HG02885 (cell line): ENCODE results near the gene AUTS2.

Source experiments
- ATAC-seq: cut with Tn5 transposase; IDR thresholded peaks from one replicate; pipeline ENCODE4 v1.9.1; 2021; ENCODE audit warnings: mild to moderate bottlenecking; ENCODE audit not compliant: unreplicated experiment, poor library complexity

AUTS2 gene

DNA sequence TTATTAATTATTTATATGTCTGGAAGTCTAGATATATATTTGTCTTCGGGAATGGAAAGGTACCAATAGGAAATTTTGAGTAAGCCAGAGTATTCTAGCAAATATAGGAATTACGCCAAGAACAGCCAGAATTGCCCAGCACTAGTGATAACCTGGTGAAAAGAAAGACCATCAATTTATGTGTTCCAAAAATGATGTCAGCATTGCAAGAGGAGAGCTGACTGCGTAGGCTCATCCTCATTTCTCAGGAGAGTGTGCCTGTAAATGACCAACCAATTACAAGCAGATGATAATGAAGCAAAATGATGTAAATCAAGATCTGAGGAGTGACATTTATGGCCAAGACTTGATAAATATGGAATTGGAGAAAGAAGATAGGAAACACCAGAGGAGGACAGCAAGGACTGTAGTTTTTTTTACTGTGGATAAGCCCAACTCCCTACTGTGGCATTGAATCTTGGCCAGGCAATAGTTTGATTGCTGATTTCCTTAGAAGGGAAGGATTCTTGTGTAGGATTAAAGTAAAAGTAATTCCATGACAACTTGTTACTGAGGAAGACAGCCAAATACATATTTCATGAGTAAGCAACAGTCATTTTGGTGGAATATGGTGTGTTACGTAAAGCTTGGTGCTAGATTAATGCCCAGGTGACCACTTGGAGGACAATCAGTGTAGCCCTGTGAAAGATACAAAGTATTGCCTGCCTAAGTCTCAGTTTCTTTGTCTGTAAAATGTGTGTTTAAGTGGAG is 590.8 kb downstream of the AUTS2 start:
- ATAC-seq: no peak

- no peak for ATAC-seq
Observed at GRCh38 chr7:70189776-70190175, 591.5 kb downstream of the AUTS2 start.

- no peak for ATAC-seq
Observed at GRCh38 chr7:70190281-70190680, 592.0 kb downstream of the AUTS2 start.

DNA sequence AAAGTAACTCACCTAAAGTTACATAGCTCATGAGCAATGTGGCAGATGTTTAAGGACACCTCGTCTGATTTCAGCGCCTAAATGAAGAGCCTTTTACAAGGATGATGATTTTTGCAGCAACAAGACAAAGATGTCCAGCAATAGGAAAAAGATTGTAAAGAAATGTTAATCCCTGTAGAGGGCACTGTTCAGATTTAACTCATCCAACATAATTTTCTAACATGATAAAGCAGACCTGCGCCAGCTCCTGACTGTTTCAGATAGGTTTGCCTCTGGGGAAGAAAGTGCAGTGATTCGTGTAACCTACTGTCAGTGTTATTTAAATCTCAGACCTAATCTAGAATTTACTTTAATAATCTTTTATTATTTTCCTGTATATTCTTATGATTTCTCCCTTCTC is 595.2 kb downstream of the AUTS2 start:
- ATAC-seq: no peak

DNA sequence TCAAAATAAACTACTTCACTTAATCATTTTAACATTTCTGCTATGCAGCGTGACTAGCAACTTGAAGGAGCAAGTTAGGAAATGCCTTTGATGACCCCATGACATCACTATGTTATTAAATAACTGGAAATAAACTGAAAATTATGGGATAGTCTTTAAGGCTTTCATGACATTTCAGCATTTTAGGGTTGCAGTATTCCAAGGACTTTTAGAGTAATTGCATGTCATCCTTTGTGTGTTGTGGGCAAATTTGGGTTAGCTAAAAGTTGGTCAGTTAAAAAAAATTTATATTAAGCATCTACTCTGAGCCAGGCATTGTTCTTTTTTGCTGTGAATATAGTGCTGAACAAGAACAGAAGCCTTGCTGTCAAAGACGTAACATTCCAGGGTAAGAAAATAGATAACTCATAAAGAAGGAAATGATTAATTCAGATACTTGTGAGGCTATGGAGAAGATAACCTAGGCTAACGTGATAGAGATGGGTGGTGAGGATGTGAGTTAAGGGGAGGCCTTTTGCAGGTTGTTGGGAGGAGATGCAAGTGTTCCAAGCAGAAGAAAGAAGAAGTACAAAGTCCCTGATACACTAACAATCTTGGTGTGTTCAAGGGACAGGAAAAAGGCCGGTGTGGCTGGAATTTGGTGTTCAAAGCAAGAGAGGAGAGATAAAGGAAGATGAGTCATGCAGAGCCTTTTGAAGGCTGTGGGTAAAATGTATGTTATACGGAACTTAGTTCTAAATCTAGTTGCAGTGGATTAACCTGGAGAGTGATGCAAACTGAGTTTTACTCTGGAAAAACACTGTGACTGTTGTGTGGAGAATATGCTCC is 610.2 kb downstream of the AUTS2 start:
- ATAC-seq: no peak

GRCh38 chr7:70210200-70210935 is 612.1 kb downstream of the AUTS2 start:
- no peak for ATAC-seq

DNA sequence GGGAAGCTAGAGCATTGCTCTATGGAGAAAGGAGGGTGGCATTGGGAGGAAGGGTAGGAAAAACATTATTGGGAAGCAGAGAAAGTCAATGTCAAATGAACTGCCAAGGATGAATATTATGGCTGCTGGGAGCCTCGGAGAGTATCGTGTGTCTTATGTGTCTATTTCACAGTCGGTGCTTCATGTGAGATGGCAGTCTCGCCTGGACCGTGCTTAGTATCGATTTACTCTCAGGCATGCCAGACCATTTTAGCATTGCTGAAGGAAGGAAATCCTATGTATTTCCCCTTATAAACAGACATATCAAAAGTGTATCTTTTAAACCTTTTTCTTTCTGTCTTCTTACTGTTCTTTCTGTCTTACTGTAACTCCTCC is 612.6 kb downstream of the AUTS2 start:
- no peak for ATAC-seq

- ATAC-seq: no peak
Observed at GRCh38 chr7:70212281-70212680, 614.0 kb downstream of the AUTS2 start.

GRCh38 chr7:70214071-70214470 is 615.8 kb downstream of the AUTS2 start:
- ATAC-seq: no peak

DNA sequence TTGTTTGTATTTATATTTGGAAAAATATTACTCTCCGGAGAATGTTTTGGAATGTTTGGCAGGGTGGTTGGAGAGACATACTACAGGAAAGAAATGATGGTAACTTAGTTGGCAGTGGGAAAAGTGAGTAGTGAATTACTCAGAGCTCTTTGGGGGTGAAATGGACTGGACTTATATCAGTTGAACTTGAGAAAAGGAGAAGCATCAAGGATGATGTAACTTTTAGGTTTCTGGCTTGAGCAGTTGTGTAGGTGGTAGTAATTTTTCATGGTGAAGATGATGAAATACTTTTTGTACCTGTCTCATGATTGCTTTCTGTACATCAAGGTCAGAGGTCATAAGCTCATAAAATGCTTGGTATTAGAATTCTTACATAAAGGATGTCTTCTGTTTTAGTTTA is 617.2 kb downstream of the AUTS2 start:
- ATAC-seq: peak; percentile 74

DNA sequence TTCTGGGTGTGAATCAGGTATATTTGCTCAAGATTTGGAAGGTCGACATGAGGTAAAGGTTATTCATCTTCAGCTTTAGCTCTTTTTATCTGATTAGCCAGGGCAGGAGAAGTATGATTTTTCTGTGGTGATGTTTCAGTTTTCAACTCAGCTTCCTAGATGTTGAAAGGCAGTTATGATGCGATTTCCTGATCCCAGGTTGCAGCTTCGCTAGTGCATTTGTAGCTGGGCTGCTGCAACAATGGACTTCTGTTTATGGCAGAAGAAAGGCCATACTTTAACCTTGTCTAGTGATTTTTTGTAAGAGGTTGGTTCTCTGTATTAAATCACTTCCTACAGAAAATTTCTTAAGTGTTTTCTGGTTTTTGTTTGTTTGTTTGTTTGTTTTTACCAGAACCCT is 619.3 kb downstream of the AUTS2 start:
- no peak for ATAC-seq

DNA sequence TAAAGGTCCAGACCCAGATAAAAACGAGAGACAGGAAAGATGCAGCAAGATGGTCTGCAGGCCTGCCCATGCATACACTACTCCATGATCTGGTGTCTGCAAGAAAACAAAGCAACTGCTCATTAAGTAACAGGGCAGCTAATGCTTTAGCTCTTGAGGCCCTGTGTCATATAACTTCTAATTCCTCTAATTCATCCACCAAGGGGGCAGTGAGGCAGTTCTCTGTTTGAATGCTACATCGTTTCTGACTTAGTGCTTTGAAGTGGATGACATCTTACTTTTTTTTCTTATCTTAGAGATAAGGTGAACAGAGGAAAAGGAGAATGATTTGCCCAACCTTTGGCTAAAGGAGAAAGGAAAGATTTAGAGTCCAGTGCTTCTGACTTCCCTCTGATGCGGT is 619.7 kb downstream of the AUTS2 start:
- no peak for ATAC-seq

GRCh38 chr7:70219061-70219460 is 620.8 kb downstream of the AUTS2 start:
- ATAC-seq: no peak

DNA sequence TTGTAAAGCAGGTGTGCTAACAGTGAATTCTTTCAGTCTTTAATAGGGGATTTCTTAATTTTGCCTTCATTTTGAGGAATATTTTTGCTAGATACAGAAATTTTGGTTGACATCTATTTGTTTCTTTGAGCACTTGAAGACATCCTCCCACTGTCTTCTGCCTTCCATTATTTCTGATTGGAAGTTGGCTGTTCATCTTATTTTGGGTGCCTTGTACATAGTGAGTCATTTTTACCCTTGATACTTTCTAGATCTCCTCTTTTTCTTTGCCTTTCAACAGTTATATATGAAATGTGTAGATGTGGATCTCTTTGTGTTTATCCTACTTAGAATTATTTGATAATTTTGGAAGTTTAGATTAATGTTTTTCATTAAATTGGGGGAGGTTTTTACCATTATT is 631.0 kb downstream of the AUTS2 start:
- ATAC-seq: no peak

GRCh38 chr7:70230761-70231160 is 632.5 kb downstream of the AUTS2 start:
- ATAC-seq: no peak

DNA sequence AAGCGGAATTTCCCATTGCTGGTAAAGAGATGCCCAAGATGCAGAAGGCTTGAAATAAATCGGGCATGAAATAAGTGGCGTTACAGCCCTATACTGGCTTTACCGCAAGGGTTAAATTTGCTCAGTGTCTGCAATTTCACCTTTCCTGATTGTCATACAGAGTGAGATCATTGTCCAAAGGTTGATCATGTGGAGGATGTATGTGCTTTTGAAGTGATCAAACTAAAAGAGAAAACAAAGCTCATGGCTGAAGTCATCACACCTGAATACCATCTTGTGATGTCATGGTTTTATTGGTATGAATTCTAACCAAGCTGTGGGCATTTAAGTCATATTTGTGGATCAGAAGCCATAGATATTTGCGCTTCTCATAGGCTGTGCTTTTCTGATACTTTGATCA is 635.5 kb downstream of the AUTS2 start:
- no peak for ATAC-seq

- no peak for ATAC-seq
Observed at GRCh38 chr7:70237256-70237655, 639.0 kb downstream of the AUTS2 start.

GRCh38 chr7:70237831-70238575 is 639.7 kb downstream of the AUTS2 start:
- peak; percentile 99 for ATAC-seq

DNA sequence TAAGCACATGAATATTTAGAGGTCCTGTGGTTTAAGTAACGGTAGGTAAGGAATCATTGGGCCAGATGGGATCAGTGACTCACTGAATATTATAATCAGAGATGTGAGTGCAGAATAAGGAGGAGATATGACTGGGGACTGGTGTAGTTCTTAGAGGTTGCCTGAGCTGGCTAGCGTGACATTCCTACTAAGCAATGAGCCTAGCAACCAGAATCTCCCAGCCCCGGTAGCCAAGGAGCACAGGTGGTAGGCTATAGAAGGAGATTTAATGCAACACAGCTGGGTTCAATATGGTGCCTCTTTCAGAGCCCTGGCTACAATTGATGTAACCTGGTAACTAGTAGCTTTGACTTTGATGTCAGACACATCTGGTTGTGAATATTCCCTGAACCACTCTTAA is 641.6 kb downstream of the AUTS2 start:
- no peak for ATAC-seq

DNA sequence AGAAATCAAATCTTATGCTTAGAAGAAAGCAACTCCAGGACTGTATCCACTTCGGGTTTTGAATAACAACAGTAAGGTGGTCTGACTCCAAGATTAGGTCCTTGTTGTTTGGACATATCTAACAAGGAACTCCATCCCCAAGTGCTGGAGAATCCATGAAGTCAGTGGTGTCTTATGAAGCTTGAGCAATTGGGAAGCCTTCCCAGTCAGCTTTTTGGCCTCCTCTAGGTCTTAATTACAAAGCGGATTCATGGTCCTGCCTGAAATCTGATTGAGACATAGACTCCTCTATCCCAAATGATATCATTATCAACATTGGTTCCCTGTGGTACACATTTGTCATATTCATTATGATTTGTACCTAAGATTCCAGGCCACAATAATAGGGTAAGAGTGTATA is 642.6 kb downstream of the AUTS2 start:
- no peak for ATAC-seq
